G401.6 (cell line): ENCODE results near the gene GIT2.

Experiments used
- FAIRE-seq: peaks from 2 replicates; lab custom pipeline; 2012; peaks lifted over from hg19 to GRCh38; lab: Jason Lieb, UNC

GIT2 gene

DNA sequence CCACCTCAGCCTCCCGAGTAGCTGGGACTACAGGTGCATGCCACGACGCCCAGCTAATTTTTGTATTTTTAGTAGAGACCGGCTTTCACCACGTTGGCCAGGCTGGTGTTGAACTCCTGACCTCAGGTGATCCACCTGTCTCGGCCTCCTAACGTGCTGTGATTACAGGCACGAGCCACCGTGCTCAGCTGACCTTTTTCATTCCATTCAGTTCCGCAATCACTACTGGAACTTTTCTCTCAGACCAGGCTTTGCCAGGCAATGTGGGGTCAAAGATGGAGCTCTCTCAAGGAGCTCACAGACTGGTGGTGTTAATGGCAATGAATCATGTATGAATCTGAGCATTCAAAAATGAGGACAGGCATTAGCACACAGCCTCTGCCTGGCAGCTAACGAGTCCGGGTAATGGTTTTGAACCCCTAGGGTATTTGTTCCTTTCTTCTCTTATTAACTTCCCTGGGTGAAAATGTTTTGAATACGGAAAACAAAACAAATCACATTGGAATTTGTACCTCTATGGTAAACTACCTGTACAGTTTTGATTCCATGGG lies 105.5 kb downstream of the GIT2 start:
- no peak for FAIRE-seq

DNA sequence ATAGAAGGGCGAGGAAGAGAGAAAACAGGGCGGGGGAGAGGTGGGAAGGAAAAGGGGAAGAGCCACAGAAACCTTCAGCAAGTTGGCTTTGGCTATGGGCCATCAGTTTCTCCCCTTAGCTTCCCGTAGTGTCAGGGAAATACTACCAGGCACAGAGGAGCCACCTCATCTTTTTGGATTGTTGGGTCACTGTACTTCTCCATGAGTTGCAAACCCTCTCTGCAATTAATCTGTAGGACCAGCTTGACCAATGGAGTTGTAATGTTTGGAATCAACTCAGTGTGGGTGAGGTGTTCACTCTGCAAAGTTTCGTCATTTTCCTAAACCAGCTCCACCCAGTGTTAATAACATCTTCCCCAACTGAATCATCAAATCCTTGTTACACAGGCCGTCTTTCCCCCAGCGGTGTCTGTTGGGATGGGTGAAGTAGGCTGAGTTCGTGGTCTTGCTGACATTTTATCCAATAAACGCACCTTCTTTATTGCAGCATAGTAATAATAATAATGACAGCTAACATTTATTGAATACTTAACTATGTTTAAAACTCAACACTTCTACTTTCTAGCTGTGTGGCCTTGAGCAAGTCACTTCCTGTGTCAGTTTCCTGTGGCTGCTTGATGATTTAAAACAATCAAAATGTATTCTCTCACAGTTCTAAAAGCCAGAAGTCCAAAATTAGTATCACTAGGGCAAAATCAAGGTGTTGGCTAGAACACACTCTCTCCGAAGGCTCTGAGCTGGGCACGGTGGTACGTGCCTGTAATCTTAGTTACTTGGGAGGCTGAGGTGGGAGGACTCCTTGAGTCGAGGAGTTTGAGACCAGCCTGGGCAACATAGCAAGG lies 107.8 kb downstream of the GIT2 start:
- FAIRE-seq, result no peak

DNA sequence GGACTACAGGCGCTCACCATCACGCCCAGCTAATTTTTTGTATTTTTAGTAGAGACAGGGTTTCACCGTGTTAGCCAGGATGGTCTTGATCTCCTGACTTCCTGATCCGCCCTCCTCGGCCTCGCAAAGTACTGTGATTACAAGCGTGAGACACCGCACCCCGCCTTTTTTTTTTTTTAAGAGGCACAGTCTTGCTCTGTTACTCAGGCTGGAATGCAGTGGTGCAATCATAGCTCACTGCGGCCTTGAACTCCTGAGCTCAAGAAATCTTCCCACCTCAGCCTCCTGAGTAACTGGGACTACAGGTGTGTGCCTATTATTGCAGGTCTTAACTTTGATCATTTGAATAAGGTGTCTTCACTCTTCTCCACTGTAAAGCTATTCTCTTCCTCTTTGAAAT lies 110.6 kb downstream of the GIT2 start:
- no peak for FAIRE-seq

DNA sequence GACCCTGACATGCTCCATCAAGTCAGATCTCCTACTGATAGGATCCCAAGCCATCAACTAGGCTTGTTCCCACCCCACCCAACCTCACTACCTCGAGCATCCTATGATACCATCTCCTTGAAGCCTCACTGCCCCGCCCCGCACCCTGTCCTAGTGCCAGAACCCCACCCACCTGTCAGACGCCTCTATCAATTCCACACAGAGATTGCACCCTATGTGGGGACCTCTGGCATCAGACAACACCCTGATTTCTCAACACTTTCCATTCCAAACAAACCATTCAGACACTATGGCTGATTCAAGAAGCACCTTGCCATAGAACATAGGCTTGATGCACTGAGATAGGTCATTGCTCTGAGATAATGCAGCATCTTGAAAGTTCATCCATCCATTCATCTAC lies 112.7 kb downstream of the GIT2 start:
- no peak for FAIRE-seq

GRCh38 chr12:109881752-109882151 lies 114.4 kb downstream of the GIT2 start:
- no peak for FAIRE-seq

GRCh38 chr12:109880938-109881337 lies 115.2 kb downstream of the GIT2 start:
- FAIRE-seq, result no peak

DNA sequence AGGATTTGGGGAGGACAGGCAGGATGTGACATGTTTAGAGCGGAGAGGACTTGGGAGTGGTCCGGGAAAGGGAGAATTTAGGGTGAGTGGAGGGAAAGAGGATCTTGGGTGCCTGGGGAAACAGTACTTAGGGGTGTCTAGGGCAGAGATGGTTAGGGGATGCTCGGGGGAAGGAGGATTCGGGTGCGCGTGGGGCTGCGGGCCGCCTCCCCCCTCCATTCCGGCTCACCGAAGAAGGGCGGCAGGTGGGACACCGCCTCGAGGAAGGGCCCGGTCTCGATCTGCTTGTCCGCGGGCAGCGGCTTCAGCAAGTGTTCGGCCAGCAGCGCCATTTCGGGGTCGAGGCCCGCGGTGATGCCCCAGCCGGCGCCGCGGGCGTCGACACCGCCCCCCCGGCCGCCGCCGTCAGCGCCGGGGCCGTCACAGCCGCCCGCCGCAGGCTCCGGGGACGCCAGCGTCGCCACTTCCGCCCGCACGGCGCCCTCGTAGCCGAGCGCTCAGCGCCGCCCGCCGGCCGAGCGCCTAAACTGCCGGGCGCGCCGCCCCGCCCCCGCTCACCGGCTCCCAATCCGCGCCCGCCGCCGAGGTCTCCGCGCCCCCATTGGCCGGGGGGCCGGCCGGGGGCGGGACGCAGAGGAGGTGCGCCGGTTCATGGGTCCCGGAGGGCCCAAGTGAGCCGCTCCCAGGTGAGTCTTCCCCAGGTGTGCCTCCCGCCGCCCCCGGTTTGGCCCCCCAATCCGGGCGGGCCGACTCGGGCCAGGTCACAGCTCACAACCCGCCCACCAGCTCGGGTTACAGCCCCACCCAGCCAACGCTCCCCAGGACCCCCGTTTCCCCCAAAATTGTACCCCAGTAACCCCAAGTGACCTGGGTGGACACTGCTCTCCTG lies 115.9 kb downstream of the GIT2 start, which contains the start of gene GLTP:
TSS of gene GLTP (minus strand) at position 499 of the 889 bp plus-strand sequence. CDS start at position 332, 167 bp downstream.
- no peak for FAIRE-seq
